ENCODE results near the gene AP5Z1.

DNA sequence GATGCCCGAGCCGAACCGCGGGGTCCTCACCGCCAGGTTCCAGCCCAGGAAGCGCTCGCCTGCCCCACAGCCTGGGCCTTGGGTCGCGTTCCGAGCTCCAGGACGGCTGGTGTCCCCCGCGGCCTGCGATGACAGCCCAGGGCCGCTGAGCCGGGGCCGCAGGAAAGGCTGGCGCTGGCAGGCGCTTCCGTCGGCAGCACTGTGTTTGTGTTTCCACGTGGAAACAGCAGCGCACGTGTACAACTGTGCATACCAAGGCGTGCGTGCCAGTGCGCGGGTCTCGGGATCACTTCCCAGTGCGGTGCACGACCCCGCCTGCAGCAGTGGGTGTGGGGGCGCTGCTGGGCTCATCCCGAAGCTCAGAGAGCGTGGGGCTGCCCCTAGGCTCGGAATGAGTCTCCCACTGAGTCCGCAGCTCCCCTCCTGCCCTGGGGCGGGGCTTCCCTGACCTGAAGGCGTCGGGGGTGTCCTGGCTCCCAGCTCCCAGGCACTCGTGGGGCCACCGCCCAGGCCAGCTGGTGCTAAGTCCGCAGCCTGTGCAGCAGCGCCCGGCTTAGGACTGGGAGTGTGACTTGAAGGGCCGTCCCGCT is 17.2 kb downstream of the AP5Z1 start:
- TF ChIP-seq POLR2A (IDR thresholded peaks at IDR 0.05; ENCODE audit: low read depth, low read length) = no peak
- no peak for TF ChIP-seq TAF1 (IDR thresholded peaks at IDR 0.05; ENCODE audit: borderline replicate concordance, low read depth, low read length)
- TF ChIP-seq POLR2AphosphoS5 (IDR thresholded peaks at IDR 0.05; ENCODE audit: low read depth, low read length) = no peak
